SK-N-SH (cell line): ENCODE measurements around the gene FRY.

Source experiments
- EP300 ChIP-seq, 2 experiments: IDR thresholded peaks; 2 replicates each; pipeline versions ENCODE4 v1.4.0 to v1.6.1; 2012; ENCODE audit warnings: borderline replicate concordance in 1 of 2, low read depth in 1 of 2, low read length in 1 of 2
- GABPA ChIP-seq: IDR thresholded peaks from 2 replicates; pipeline ENCODE4 v1.4.0; 2012; ENCODE audit warnings: low read depth, mild to moderate bottlenecking
- NRF1 ChIP-seq: IDR thresholded peaks from 2 replicates; pipeline ENCODE4 v1.6.1; 2012; ENCODE audit warnings: low read depth, mild to moderate bottlenecking, low read length
- TEAD4 ChIP-seq: IDR thresholded peaks from 2 replicates; pipeline ENCODE4 v1.4.0; 2012; ENCODE audit warnings: mild to moderate bottlenecking, borderline replicate concordance; ENCODE audit not compliant: insufficient read depth
- TF ChIP-seq, protein P1 (sequence below): IDR thresholded peaks from 2 replicates; pipeline ENCODE4 v1.6.1; 2012; ENCODE audit warnings: mild to moderate bottlenecking, low read depth, low read length, moderate library complexity
- TF ChIP-seq, protein P2 (sequence below): fragments of 200-600 bp; sonication (generic); IDR thresholded peaks from 2 replicates; pipeline ENCODE4 v1.6.1; 2017; ENCODE audit warnings: antibody characterized with exemption, mild to moderate bottlenecking, moderate library complexity

DNA sequence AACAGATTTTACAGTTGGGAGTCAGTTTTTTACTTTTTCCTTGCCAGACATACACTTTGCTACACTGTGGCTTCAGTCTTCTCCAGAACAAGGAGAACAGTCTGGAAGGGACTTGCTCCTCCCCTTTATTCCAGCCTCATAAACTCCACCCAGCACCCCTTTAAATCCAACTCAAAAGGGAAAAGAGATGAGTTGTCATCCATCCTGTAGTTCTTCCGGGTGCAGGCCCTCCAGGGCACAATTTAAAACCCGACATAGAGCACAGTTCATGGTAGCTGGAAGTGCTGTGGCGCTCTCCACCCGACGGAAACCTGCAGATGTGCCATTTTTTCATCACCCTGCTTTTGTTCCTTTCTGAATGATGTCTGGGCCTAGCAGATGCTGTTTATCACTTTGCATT is 184.7 kb downstream of the FRY start:
- no peak for TF ChIP-seq NRF1
- TF ChIP-seq, protein P1, sequence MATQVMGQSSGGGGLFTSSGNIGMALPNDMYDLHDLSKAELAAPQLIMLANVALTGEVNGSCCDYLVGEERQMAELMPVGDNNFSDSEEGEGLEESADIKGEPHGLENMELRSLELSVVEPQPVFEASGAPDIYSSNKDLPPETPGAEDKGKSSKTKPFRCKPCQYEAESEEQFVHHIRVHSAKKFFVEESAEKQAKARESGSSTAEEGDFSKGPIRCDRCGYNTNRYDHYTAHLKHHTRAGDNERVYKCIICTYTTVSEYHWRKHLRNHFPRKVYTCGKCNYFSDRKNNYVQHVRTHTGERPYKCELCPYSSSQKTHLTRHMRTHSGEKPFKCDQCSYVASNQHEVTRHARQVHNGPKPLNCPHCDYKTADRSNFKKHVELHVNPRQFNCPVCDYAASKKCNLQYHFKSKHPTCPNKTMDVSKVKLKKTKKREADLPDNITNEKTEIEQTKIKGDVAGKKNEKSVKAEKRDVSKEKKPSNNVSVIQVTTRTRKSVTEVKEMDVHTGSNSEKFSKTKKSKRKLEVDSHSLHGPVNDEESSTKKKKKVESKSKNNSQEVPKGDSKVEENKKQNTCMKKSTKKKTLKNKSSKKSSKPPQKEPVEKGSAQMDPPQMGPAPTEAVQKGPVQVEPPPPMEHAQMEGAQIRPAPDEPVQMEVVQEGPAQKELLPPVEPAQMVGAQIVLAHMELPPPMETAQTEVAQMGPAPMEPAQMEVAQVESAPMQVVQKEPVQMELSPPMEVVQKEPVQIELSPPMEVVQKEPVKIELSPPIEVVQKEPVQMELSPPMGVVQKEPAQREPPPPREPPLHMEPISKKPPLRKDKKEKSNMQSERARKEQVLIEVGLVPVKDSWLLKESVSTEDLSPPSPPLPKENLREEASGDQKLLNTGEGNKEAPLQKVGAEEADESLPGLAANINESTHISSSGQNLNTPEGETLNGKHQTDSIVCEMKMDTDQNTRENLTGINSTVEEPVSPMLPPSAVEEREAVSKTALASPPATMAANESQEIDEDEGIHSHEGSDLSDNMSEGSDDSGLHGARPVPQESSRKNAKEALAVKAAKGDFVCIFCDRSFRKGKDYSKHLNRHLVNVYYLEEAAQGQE: no peak
- no peak for TF ChIP-seq TEAD4
- no peak for TF ChIP-seq EP300 (IDR thresholded peaks at IDR 0.05; ENCODE audit: borderline replicate concordance in 1 of 2, low read depth in 1 of 2, low read length in 1 of 2)
- TF ChIP-seq, protein P2, sequence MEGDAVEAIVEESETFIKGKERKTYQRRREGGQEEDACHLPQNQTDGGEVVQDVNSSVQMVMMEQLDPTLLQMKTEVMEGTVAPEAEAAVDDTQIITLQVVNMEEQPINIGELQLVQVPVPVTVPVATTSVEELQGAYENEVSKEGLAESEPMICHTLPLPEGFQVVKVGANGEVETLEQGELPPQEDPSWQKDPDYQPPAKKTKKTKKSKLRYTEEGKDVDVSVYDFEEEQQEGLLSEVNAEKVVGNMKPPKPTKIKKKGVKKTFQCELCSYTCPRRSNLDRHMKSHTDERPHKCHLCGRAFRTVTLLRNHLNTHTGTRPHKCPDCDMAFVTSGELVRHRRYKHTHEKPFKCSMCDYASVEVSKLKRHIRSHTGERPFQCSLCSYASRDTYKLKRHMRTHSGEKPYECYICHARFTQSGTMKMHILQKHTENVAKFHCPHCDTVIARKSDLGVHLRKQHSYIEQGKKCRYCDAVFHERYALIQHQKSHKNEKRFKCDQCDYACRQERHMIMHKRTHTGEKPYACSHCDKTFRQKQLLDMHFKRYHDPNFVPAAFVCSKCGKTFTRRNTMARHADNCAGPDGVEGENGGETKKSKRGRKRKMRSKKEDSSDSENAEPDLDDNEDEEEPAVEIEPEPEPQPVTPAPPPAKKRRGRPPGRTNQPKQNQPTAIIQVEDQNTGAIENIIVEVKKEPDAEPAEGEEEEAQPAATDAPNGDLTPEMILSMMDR: no peak
- no peak for TF ChIP-seq GABPA
